Endothelial cell of umbilical vein (primary cell): ENCODE data around the gene SEZ6. TPM values are rescaled to one million over a fixed set of nuclear protein-coding genes. Genes with fewer than 3 reads are reported as not detected.

ENCODE experiments used
- BruUV-seq: library from RNA; stranded (reverse); fragments of 400-500 nt; replicated peaks from 2 replicates; lab custom pipeline; 2021; lab: Mats Ljungman, UMichigan
- CTCF ChIA-PET: fragments of 300-600, 350-600 bp; sonication (Branson Sonifier 250); formaldehyde crosslinking; loops from one replicate; lab custom pipeline; 2021; ENCODE audit warnings: antibody characterized with exemption, inconsistent platforms; lab: Charles Lee
- POLR2A ChIA-PET: fragments of 300-600, 350-600 bp; sonication (Branson Sonifier 250); formaldehyde crosslinking; loops from one replicate; lab custom pipeline; 2021; ENCODE audit warnings: antibody characterized with exemption, inconsistent platforms; lab: Charles Lee
- DNase-seq: peaks from one replicate; pipeline ENCODE4 v3.0.0-alpha.2; 2011; ENCODE audit warnings: low read depth, low spot score
- FAIRE-seq: peaks from 2 replicates; lab custom pipeline; 2011; peaks lifted over from hg19 to GRCh38; lab: Jason Lieb, UNC
- H2AFZ ChIP-seq: 2 replicates; pipeline ENCODE4 v1.6.0; 2012; ENCODE audit warnings: low read depth, low read length, control low read depth, inconsistent platforms
- H3K27ac ChIP-seq: 2 replicates; pipeline ENCODE4 v1.5.1; 2011; ENCODE audit warnings: low read depth, mild to moderate bottlenecking, control low read depth, low read length, moderate library complexity; ENCODE audit not compliant: insufficient read depth
- H3K27me3 ChIP-seq, 2 experiments: 2 replicates each; pipeline versions ENCODE4 v1.6.0 to v1.6.1; 2011; ENCODE audit warnings: low read length in 2 of 2, mixed read lengths in 1 of 2; ENCODE audit not compliant: control insufficient read depth in 2 of 2, insufficient read depth in 2 of 2
- H3K36me3 ChIP-seq, 2 experiments: 2 replicates in 1 of 2; 3 replicates in 1 of 2; pipeline ENCODE4 v1.5.1; 2011; ENCODE audit warnings: low read length in 2 of 2, mild to moderate bottlenecking in 1 of 2, moderate library complexity in 1 of 2; ENCODE audit not compliant: control insufficient read depth in 2 of 2, insufficient read depth in 2 of 2; ENCODE audit errors: extremely low read depth in 1 of 2
- H3K4me1 ChIP-seq: 3 replicates; pipeline ENCODE4 v1.5.1; 2011; ENCODE audit warnings: mild to moderate bottlenecking, low read length; ENCODE audit not compliant: control insufficient read depth, insufficient read depth; ENCODE audit errors: extremely low read depth
- H3K4me2 ChIP-seq: 2 replicates; pipeline ENCODE4 v1.6.1; 2011; ENCODE audit warnings: low read length, control low read depth, mixed read lengths; ENCODE audit not compliant: insufficient read depth
- H3K4me3 ChIP-seq, 3 experiments: fragments of 200-600 bp in 1 of 3; sonication (generic), shearing (Covaris generic) in 1 of 3; replicated peaks in 1 of 3; 2 replicates each; pipeline ENCODE4 v1.5.1; 2011 to 2016; ENCODE audit warnings: control low read depth in 3 of 3, low read length in 3 of 3, mild to moderate bottlenecking in 2 of 3, inconsistent platforms in 1 of 3, low read depth in 1 of 3, moderate library complexity in 1 of 3; ENCODE audit not compliant: insufficient read depth in 1 of 3
- H3K79me2 ChIP-seq: 2 replicates; pipeline ENCODE4 v1.6.0; 2012; ENCODE audit warnings: low read length, inconsistent platforms; ENCODE audit not compliant: control insufficient read depth, insufficient read depth
- H3K9ac ChIP-seq: replicated peaks from 2 replicates; pipeline ENCODE3; 2011; ENCODE audit warnings: low read length, control low read depth; ENCODE audit not compliant: insufficient read depth; ENCODE audit errors: extremely low read depth
- H3K9me1 ChIP-seq: replicated peaks from 3 replicates; pipeline ENCODE4 v1.6.0; 2011; ENCODE audit warnings: mild to moderate bottlenecking, low read length; ENCODE audit not compliant: control insufficient read depth, insufficient read depth; ENCODE audit errors: extremely low read depth
- H3K9me3 ChIP-seq: replicated peaks from 2 replicates; pipeline ENCODE4 v1.5.1; 2012; ENCODE audit warnings: low read length, inconsistent platforms; ENCODE audit not compliant: control insufficient read depth, insufficient read depth
- H4K20me1 ChIP-seq: replicated peaks from 2 replicates; pipeline ENCODE3; 2011; ENCODE audit warnings: mild to moderate bottlenecking, low read length; ENCODE audit not compliant: control insufficient read depth, insufficient read depth; ENCODE audit errors: extremely low read depth
- CTCF ChIP-seq, 2 donors: IDR thresholded peaks; 1 replicate in 1 of 2; 2 replicates in 1 of 2; pipeline ENCODE4 v1.5.1; 2011; ENCODE audit warnings: low read length in 2 of 2, mild to moderate bottlenecking in 2 of 2, moderate library complexity in 2 of 2, control low read depth in 1 of 2, inconsistent platforms in 1 of 2, low read depth in 1 of 2; ENCODE audit not compliant: insufficient read depth in 1 of 2; ENCODE audit errors: extremely low read depth in 1 of 2
- EZH2 ChIP-seq: IDR thresholded peaks from 2 replicates; pipeline ENCODE4 v1.6.1; 2012; ENCODE audit warnings: borderline replicate concordance, low read depth, mild to moderate bottlenecking, moderate library complexity, low read length, inconsistent platforms; ENCODE audit not compliant: severe bottlenecking
- FOS ChIP-seq: IDR thresholded peaks from 2 replicates; pipeline ENCODE4 v1.6.1; 2011; ENCODE audit warnings: mild to moderate bottlenecking, low read length, moderate library complexity, borderline replicate concordance; ENCODE audit not compliant: insufficient read depth
- GATA2 ChIP-seq: IDR thresholded peaks from 2 replicates; pipeline ENCODE4 v1.7.0; 2011; ENCODE audit warnings: low read depth, mild to moderate bottlenecking, moderate library complexity, mixed read lengths, low read length; ENCODE audit not compliant: insufficient read length, insufficient read depth
- JUN ChIP-seq: IDR thresholded peaks from 2 replicates; pipeline ENCODE4 v1.6.1; 2011; ENCODE audit warnings: borderline replicate concordance, low read depth; ENCODE audit not compliant: insufficient read length, insufficient read depth
- MAX ChIP-seq: IDR thresholded peaks from 2 replicates; pipeline ENCODE4 v1.6.1; 2011; ENCODE audit not compliant: insufficient read depth, insufficient read length
- MYC ChIP-seq: IDR thresholded peaks from one replicate; pipeline ENCODE4 v1.6.1; 2011; ENCODE audit warnings: mild to moderate bottlenecking, low read depth, low read length
- POLR2A ChIP-seq: IDR thresholded peaks from 2 replicates; pipeline ENCODE4 v1.6.1; 2012; ENCODE audit warnings: low read depth, mild to moderate bottlenecking, control low read depth, low read length
- POLR2AphosphoS5 ChIP-seq: IDR thresholded peaks from 2 replicates; pipeline ENCODE4 v1.6.1; 2012; ENCODE audit warnings: low read depth, mild to moderate bottlenecking, control low read depth, low read length, moderate library complexity; ENCODE audit not compliant: insufficient read depth
- dilution Hi-C: fragments of 300-500 bp; cut with MboI; formaldehyde crosslinking; loops from one replicate; pipeline ENCODE4 v1.15.0; 2019; ENCODE audit warnings: low sequenced_read_pairs; ENCODE audit not compliant: extremely low pct_ligation_motif_present
- intact Hi-C: fragments of 100-400 bp; cut with micrococcal nuclease; formaldehyde crosslinking; loops from one replicate; pipeline ENCODE4 v1.10.0; 2022
- polyA plus RNA-seq, 4 experiments: library from polyadenylated mRNA; depleted of rRNA in 3 of 4; stranded (reverse) in 3 of 4; unstranded in 1 of 4; fragments of >200 nt; gene quantifications; 2 replicates each; pipeline versions ENCODE4 v1.2.1 to v1.2.3, GENCODE V29; 2011 to 2012; ENCODE audit warnings: missing spikeins in 1 of 4
- total RNA-seq: library from RNA; stranded (reverse); gene quantifications from 2 replicates; pipeline ENCODE4 v1.2.3, GENCODE V29; 2021

SEZ6 gene
- total and polyA plus RNA-seq, 2 donors (not counting 3 experiments of a cell fraction or from before 2014, with no cell fraction given) = not detected

- BruUV-seq = no TSS peak
- CTCF ChIA-PET = no interaction called here
- no peaks in the 10 kb centered on the region for H3K9me3 ChIP-seq
- intact Hi-C loops (no loop called here), dilution Hi-C loops (no loop called here)
- POLR2A ChIA-PET = no interaction called here
- H3K27me3 ChIP-seq = peaks cover 34 to 39% of the 10 kb centered on the region in 2 experiments
- H3K9ac ChIP-seq = no peak overlapping the region
- no peak for DNase-seq
- no peak for FAIRE-seq
- no peaks in the 10 kb centered on the region for H3K36me3 ChIP-seq
- H3K79me2 ChIP-seq = no peaks in the 10 kb centered on the region
- H2AFZ ChIP-seq = no peak overlapping the region
- H3K27ac ChIP-seq = no peak overlapping the region
- no peaks in the 10 kb centered on the region for H4K20me1 ChIP-seq
- H3K4me1 ChIP-seq = no peaks in the 10 kb centered on the region
- no peak overlapping the region for H3K4me3 ChIP-seq
- H3K9me1 ChIP-seq = no peaks in the 10 kb centered on the region
- no peak overlapping the region for H3K4me2 ChIP-seq
- no peak for TF ChIP-seq POLR2A
- no peak for TF ChIP-seq MAX
- TF ChIP-seq GATA2 = no peak
- no peak for TF ChIP-seq CTCF (IDR thresholded peaks at IDR 0.05; ENCODE audit: extremely low read depth in 1 of 2, insufficient read depth in 1 of 2, low read depth in 1 of 2, low read length in 2 of 2)
- no peak for TF ChIP-seq FOS
- TF ChIP-seq POLR2AphosphoS5 = no peak
- no peak for TF ChIP-seq JUN
- no peak for TF ChIP-seq EZH2
- TF ChIP-seq MYC = no peak
Observed at GRCh38 chr17:29012535-29012934, 6.7 kb upstream of the SEZ6 start.
